NK-92 (cell line): Measurements from ENCODE around the gene BBS10.
"Not testable (repeated sequence)": the region's sequence is repeated elsewhere in the genome, so short reads cannot be mapped to it uniquely, and the experiment has no call there.

Experiments
- DNase-seq: peaks from one replicate; lab custom pipeline; 2025; ENCODE audit not compliant: unreplicated experiment; lab: John Stamatoyannopoulos, UW

BBS10 gene

DNA sequence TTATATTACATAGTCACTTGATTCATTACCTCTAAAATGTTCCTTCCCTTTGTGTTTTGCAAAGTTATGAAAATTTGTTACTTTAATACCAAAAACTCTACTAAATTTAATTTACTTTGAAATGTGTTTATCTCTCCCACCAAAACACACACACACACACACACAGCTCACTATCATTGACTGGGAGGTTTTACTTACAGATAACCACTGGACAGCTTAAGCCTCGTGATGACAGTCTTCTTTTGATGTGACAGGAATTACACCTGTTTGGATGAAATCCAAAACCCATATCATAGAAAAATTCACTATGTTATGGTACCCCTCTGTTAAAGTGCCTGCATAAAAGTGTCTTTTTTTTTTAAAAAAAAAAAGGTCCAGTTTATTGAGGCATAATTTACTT lies 15.6 kb downstream of the BBS10 start:
- DNase-seq = no peak

DNA sequence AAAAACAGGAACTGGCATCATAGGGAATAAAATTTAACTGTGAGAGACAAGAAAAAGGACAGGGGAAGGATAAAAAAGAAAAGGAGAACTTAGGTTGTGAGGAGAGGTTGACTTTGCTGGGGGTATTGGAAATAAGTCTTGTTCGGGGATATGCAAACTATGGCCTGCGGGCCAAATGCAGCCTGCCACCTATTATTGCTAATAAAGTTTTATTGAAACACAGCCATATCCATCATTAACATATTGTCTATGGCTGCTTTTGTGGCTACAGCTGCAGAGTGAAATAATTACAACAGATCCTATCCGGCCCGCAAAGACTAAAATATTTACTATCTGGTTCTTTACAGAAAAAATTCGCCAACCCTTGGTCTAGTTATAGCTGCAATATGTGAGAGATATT lies 18.6 kb downstream of the BBS10 start:
- DNase-seq = no peak

DNA sequence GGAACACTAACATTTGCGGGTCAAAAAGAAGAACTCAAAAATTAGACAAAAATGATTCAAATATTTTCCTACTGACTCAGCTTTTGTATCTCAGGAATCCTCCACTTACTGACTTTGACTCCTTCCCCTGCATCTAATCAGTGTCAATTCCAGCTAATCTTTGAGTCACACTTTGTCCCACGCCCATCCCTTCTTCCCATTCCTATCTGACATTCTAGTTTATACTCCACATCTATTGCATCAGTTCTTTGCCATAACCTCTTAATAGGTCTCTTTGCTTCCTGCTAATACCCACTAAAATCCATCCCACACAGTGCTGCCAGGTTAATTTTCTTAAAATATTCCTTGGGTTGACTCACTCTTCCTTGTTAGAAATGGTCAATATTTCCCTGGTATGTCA lies 19.1 kb downstream of the BBS10 start:
- no peak for DNase-seq

DNA sequence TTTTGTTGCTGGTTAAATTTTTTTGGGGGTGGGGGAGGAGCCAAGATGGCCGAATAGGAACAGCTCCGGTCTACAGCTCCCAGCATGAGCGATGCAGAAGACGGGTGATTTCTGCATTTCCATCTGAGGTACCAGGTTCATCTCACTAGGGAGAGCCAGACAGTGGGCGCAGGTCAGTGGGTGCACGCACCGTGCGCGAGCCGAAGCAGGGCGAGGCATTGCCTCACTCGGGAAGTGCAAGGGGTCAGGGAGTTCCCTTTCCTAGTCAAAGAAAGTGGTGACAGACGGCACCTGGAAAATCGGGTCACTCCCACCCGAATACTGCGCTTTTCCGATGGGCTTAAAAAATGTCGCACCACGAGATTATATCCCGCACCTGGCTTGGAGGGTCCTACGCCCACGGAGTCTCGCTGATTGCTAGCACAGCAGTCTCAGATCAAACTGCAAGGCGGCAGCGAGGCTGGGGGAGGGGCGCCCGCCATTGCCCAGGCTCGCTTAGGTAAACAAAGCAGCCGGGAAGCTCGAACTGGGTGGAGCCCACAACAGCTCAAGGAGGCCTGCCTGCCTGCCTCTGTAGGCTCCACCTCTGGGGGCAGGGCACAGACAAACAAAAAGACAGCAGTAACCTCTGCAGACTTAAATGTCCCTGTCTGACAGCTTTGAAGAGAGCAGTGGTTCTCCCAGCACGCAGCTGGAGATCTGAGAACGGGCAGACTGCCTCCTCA lies 28.5 kb downstream of the BBS10 start:
- not testable (repeated sequence) for DNase-seq

DNA sequence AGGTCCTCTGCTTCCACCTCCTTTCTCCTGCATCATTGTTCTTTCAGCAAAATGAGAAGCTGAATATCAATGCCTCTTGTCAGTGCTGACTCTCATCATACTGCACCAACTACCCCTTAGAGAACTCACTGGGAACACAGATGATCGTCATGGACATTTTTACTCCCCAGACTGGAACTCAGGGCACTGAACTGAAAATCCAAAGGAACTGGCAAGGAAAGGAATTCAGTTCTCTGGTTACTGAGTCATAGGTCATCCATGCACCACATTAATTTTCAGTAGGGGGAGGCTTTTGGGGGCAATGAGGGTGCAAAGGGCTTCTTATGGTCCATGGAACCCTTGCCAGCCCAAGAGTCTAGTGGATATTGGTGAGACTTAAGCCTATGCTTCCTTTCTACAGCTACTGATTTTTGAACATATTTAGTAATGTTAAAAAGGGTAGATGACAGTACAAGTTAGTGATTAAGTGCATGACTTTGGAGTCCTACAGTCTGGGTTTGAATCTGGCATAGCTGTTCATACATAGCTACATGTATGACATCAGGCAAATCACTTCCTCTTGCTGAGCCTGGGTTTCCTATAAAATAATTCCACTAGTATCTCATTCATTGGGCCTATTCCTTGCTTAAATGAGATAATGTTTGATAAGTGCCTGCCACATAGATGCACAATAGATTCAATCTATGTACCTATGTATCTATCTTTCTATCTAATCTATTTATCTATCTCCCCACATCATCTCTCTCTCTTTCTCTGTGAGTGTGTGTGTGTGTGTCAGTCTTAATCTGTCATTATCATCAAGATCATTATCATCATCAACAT lies 29.2 kb downstream of the BBS10 start:
- DNase-seq = no peak

DNA sequence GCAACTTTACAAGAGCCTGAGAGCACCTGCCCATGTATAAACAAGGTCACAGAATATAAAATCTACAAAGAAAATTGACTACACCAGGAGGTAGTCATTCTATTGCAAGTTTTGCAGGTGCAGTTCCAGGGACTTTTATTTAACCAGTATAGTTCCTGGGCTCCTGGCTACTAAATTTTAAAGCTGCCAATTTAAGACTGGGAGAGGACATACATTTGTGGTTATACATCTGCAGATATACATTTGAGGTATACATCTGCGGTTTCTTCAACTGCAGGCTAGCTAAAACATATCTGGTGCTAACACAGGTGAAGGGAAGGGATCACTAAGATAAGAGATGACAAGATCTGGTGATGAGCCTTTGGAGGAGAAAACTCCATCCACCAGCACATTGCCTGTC lies 30.2 kb downstream of the BBS10 start:
- no peak for DNase-seq

DNA sequence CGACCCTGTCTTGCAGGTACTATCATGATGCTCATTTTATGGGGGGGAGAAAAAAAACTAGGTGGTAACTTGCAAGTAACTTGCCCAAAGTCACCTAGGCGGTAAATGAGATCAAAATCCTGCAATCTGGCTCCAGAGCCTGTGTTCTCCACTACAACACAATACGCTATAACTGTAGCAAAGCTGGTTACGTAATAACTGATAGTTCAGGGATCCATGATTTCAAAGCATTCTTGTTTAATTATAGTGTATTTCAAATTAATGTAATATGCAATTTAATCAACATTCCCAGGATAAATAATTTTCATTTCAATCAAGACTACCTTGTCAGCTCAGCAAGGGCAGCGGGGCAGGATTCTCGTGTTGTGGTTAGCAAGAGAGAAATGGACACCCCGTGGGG lies 31.7 kb downstream of the BBS10 start:
- DNase-seq = no peak

DNA sequence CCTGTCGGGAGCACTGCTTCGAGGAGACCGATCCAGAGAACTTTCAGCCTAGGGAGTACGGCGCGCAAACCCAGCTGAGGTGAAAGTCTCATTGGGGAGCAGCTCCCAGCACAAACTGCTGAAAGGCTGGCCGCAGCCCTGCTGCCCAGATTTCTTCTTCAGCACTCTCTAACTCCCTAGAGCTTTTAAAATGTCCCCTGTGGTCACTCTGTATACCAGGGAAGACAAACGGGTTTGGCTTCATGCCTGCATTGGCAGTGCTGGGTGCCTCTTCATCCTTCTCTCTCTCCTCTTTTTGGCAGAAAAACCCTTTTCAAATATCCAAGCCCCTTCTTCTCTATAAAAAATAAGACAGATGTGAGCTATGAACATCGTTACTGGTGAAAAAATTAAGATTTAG lies 34.9 kb downstream of the BBS10 start:
- DNase-seq = no peak

DNA sequence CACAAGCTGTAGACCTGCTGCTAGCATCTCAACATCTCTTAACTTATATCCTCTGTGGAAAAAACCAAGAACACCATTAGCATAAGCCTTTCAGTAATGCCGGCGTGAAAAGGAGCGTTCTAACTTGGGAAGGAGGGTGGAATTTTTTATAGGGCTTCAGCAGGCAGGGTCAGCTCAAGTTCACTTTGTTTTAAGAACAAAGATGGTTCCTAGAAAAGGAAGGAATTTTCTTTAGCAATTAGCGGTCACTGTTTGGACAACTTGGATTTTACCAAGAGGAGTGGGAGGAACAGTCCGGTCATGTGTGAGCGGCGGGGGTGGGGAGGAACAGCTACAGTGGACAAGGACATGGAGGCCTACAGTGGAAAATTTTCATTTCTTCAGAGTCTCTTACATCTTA lies 35.9 kb downstream of the BBS10 start:
- DNase-seq = no peak

DNA sequence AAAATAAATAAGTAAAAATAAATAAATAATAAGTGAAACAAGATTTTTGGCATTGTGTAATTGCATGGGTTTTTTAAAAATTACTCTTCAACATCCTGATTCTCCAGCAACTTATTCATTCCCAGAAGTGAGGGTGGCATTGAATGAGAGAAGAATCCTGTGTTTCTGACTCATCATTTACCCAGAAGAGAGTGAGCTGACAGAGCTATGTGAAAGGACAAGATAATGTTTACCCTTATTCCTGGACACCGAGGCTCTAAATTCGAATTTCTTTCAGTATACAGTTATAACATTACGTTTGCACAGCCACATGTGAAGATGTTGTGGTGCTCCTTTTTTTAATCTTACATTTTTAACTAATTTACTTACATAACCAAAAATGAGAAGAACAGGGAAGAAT lies 36.4 kb downstream of the BBS10 start:
- DNase-seq = no peak

DNA sequence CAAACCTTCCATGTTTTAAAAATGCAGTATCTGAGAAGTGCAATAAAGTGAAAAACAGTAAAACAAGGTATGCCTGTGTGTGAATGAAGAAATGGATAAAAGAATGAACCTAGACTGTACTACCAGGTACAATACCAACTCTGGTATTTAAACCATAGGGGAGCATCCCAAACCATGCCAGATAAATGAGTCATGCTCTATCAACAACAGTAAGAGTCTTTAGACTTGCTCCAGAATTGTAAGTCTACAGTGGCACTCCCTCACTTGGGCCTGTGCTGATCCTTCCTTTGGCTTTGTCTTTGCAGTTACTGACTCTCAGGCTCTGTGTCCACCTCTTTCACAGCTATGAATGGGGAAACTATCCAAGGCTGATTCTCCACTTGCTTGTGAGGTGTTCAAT lies 38.1 kb downstream of the BBS10 start:
- no peak for DNase-seq

DNA sequence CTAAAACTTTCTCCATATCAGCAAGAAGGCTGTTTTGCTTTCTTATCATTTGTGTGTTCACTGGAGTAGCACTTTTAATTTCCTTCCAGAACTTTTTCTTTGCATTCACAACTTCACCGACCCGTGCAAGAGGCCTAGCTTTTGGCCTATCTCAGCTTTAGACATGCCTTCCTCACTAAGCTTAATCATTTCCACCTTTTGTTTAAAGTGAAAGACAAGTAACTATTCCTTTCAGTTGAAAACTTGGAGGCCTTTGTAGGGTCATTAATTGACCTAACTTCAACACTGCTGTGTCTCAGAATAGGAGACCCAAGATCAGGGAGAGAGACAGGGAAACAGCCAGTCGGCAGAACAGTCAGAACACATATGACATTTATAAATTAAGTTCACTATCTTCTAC lies 39.3 kb downstream of the BBS10 start:
- DNase-seq = no peak

DNA sequence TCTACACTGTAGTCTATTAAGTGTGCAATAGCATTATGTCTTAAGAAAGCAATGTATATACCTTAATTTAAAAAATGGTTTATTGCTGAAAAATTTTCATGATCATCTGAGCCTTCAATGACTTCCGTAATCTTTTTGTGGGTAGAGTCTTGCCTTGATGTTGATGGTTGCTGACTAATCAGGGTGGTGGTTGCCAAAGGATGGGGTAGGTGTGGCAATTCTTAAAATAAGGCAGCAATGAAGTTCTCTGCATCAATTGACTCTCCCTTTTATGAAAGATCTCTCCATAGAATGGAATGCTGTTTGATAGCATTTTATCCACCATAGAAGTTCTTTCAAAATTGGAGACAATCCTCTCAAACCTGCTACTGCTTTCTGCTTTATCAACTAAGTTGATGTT lies 41.1 kb downstream of the BBS10 start:
- DNase-seq = no peak

DNA sequence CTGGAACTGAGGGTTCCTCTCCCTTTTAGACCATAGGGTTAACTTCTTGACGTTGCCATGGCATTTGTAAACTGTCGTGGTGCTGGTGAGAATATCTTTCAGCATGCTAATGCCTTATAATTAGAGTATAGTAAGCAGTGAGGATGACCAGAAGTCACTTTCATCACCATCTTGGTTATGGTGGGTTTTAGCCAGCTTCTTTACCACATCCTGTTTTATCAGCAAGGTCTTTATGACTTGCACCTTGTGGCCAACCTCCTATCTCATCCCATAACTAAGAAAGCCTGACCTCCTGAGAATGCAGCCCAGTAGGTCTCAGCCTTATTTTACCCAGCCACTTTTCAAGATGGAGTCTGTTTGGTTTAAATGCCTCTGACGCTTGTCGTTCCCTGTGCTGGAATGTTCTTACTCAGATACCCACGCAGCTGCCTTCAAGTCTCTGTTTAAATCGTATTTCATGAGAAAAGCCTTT lies 44.2 kb downstream of the BBS10 start:
- no peak for DNase-seq

DNA sequence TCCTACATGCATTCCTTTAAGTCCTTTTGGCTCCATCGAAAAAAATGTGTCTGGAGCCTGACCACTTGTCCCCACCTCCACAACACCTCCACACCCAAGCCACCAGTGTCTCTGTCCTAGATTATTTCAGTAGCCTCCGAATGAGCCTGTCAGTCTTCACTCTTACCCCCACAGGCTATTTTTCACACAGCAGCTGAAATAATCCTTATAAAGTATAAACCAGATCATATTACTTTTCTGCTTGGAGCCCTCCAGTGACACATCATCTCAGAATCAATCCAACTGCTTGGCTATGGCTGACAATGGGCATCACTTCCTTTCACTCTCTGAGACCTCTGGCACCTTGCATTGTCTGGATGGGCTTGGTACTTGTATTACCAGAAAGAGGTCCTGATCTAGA lies 44.9 kb downstream of the BBS10 start:
- DNase-seq = no peak

DNA sequence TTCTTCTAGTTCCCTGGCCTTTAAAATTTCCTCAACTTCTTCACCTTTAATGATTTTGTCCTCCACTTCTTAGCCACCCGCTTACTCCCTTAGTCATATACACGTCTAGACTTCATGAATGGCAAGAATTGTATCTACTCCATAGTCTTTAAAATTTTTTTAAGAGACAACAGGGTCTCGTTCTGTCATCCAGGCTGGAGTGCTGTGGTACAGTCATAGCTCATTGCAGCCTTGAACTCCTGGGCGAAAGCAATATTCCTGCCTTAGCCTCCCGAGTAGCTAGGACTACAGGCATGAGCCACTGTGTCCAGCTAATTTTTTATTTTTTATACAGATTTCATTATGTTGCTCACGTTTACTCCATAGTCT lies 47.9 kb downstream of the BBS10 start:
- DNase-seq = no peak

DNA sequence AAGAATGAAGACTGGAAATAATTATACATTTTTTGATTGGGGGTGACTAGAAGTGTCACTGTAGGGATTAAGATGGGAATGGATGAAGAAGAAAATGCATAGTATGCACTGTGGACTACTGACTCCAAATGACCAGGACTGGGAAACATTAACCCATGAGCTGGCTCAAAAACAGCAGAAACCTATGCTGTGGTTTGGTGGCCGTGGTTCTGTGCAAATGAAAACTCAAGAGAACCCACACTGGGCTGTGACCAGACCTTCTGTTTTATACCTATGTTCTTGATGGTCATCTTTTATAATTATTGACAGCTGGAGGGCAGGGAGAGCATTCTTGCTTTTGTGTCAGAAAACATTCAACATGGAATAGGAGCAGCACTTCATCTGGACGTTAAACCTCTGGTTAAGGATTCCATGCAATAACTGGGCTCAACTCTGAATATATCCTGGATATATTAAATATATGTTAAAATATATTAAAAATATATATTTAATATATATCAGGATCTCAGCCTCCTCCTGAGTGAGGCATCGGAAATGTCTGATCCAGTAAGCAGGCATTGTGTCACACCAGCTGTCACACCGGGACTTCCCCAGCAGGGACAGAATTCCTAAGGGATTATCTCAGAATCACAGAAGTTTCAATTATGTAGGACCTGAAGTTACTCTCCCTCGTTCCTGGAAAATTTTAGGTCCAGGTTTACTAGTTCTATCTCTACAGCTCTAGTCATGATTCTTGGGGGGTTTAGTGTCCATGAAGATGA lies 48.5 kb downstream of the BBS10 start:
- DNase-seq = no peak
